Stimulated activated CD4-positive, alpha-beta T cell treated with anti-CD3 and anti-CD28 coated beads, Interleukin-1b, Interleukin-23, amount 100 ng/mL, for 48 hours (primary cell): ENCODE results near the gene ZNF587B.
A peak's percentile ranks its signal among the peaks of the same experiment; 100 is the strongest.
"Not testable (repeated sequence)": the region's sequence is repeated elsewhere in the genome, so short reads cannot be mapped to it uniquely, and the experiment has no call there.

ENCODE experiments used
- DNase-seq: peaks from one replicate; pipeline ENCODE4 v3.0.0-alpha.2; 2020

The ZNF587B gene

DNA sequence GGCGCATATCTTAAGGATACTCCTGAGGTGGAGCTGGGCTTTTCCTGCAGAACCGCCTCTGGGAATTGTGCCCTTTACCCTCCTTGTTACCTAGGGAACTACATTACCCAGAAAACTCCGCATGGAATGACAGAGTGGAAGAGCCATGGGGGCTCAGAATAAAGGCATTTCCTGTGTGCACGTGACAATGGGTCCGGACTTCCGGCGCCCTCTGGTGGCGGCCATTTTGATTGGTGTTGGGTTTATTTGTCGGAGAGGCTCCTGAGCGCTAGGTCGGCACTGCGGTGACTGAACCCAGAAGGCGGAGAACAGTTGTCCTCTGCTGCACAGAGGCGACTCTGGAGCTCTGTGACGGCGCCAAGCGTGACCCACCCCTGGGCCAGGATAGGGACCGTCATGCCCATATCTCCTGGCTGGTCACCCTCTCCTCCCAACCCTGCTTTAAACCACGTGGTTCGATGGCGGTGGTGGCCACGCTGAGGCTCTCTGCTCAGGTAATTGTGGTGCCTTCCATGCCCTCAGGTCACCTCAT, at the start of gene ZNF587B:
Gene ZNF587B (plus strand): TSS at position 229 of the 532 bp plus-strand sequence. CDS start 230 bp downstream, at position 459.
- DNase-seq, result peak; percentile 26

DNA sequence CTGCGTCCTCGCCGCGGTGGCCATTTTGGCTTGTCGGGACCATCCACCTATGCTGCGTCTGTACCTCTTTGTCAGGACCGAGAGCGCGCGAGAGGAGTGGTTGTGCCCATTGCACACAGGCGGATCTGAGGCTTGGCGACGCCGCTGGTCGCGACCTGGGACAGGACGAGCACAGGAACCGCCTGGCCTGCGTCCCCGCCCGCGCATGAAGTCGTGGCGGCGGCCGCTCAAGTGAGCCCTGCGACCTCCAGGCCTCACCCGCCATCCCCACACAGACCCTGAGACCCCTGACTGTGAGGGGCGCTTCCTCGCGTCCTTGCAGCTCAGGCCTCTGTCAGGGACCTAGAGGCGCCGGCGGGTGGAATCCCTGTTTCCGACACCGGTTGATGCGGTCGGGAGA, 43.8 kb upstream of the ZNF587B start:
- DNase-seq, result no peak

DNA sequence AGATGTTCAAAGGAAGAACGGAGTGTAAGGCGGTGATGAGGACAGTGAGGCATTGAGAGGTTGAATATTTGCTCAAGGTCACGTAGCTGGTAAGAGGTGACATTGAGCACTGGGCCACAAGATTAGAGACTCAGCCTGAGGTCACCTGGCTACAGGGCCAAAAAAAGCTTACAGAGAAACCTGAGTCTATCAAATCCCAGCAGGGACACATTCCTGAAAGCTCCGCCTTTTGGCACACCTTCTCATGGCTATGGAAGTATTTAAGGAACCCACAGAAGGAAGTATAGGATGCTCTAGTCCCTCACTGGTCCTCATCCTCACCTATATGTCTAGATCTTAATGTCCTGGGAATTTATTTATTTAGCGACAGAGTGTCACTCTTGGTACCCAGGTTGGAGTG, 43.2 kb upstream of the ZNF587B start:
- no peak for DNase-seq

DNA sequence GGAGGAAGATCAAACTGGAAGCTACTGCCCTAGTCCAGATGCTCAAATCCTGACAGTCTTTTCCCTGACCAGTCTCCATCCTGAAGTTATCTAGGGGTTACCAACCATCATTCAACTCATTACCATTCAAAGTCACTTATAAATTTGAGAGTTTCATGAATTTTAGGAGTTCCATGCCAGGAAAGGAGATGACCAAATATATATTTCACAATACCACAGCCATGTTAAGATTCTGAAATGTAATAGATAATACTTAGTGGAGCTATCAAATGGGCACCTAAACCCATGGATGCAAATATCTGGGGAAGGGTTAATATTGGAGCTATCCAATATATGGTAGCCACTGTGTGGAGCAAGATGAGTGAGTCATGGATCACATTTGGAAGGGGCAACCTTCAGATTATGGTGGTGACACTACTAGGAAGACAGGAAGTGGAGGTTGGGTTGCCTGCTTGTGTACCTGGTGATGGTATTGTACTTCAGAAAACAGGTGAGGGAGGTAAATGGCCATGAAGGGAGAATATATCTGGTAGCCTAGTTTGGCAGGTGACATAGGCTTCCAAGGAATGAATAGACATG, 41.9 kb upstream of the ZNF587B start:
- no peak for DNase-seq

DNA sequence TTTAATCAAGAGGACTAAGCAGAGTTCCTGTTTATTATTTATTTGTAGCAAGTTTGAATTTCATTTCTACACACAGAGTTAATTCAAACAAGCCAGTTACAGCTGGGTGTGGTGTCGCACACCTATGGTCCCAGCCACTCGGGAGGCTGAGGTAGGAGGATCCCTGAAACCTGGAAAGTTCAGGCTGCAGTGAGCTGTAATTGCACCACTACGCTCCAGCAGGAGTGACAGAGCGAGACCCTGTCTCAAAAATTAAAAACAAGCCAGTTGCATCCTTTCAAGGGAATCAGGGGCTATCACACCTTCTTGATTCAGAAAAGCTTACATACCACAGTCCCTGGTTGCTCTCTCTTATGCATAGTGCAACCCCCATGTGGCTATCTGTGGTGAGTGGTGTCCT, 40.8 kb upstream of the ZNF587B start:
- DNase-seq, result no peak

DNA sequence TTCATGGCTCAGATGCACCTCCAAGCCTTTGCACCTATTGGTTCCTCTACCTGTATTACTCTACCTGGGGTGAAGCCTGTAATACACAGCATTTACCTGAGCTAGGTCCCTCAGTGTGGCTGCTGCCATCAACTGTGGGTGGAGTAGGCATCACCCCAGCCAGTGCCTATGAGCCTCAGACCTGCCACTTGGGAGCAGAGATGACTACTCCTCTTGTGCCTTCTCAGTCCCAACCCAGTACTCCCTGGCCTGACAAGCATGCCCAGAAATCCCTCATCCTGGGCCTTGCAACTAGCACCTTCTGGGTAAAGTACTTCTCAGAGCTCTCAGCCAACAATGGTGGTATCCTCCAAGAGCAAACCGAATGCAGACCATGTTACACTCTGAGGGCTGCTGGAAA, 33.5 kb upstream of the ZNF587B start:
- not testable (repeated sequence) for DNase-seq

DNA sequence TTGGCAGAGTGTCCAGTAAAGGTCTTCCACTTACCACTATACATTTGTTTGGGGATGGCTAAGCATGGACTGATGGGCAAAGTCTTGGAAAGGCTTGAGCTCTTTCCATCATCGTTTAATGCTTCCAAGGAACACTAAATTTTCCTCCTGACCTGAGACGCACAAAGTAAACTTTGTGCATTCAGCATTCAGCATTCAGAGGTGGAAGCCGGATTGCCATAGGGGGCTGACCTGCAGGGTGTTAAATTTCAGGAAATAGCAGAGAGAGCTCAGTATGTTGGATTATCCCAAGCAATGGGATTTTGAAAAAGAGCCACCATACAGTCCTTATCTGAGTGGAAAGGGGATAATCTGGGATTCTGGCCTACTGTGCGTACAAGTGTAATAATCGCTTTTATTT, 29.4 kb upstream of the ZNF587B start:
- DNase-seq, result no peak

DNA sequence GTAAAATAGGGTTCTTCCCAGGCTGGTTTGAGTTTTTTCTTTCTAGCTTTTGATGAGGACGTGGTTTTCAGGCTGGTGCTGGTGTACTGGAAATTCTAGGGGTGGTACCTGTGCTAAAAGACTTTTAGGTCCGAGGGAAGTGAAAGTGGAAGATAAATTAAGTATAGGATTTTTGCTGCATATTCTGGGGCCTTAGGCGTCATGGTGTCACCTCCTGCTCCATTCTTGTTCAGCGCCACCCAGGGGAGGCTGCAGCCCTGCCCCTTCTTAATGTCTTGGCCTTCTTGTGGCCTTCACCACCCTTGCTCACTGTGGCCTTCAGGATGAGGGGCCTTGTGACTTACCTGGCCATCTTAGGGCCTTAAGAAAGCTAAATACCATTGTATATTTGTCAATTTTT, 27.8 kb upstream of the ZNF587B start:
- no peak for DNase-seq

DNA sequence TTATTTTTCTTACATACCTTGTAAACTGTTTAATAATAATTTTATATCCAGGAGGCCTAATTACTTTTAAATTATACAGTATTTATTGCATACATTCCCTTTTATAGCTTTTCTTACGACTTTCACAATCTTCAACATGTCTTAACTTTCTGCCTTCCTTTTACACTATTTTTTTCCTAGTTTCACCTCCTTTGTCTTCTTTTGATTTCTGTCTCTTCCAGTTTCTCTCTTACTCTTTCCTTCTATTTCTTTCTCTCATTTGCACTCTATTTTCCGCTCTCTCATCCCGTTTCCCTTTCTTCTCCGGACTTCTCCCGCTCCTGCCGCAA, 26.9 kb upstream of the ZNF587B start:
- DNase-seq, result no peak

DNA sequence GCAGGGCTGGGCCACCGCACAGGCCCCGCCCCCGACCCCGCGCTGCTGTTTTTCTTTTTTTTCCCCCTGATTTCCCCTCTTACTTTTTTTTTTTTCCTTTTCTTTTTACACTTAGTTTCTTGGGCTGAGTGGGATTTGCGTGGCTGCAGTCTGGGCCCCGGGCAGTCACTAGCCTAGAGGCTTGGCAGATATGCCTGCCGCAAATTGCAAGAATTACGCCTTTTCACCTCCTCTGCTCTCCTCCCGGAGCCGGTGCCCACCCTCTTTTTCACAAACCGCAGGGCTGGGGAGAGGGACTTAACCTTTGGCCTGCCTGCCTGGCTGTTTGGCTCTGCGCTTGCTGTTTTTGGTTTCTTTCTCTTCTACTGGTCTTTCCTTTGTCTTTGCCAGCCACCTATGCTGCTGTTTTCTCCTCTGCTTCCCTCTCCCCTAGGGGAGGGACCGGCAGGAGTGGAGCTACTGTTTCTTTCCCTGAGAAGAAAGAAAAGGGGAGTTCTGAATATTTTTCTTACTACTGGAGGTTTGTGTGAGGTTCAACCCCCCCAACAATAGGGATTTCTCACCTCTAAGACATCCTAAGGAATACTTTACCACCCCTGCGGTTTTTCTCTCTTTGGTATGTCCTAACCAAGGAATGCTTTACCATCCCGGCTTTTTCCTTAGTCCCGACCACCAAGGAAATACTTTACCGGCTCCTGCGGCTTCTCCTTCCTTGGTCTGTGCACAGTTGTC, 26.3 kb upstream of the ZNF587B start:
- no peak for DNase-seq

DNA sequence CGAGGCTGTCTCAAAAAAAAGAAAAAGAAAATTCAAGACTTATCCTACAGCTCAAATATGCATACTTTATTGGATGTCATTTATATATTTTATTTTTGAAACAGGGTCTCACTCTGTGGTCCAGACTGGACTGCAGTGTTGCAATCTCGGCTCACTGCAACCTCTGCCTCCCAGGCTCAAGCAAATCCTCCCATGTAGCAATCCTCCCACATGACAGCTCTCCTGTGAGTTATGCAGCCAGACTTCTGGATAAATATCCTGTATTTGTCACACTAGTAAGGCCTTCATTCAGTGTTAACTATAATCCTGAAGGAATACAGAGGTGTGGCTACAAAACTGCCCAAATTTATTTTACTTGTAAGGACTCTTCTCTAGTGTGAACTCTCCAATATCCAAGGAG, 22.6 kb upstream of the ZNF587B start:
- DNase-seq, result no peak

DNA sequence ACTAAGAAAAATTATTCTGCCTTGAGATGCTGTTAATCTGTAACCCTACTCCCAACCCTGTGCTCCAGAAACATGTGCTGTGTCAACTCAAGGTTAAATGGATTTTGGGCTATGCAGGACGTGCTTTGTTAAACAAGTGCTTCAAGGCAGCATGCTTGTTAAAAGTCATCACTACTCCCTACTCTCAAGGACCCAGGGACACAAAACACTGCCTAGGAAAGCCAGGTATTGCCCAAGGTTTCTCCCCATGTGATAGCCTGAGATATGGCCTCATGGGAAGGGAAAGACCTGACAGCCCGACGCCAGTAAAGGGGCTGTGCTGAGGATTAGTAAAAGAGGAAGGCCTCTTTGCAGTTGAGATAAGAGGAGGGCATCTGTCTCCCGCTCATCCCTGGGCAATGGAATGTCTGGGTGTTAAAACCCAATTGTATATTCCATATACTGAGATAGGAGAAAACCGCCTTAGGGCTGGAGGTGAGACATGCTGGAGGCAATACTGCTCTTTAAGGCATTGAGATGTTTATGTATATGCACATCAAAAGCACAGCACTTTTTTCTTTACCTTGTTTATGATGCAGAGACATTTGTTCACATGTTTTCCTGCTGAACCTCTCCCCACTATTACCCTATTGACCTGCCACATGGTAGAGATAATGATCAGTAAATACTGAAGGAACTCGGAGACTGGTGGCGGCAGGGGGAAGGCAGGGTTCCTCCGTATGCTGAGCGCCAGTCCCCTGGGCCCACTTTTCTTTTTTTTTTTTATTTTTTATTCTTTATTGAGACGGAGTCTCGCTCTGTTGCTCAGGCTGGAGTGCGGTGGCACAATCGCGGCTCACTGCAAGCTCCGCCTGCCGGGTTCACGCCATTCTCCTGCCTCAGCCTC, 19.4 kb upstream of the ZNF587B start:
- DNase-seq, result not testable (repeated sequence)

DNA sequence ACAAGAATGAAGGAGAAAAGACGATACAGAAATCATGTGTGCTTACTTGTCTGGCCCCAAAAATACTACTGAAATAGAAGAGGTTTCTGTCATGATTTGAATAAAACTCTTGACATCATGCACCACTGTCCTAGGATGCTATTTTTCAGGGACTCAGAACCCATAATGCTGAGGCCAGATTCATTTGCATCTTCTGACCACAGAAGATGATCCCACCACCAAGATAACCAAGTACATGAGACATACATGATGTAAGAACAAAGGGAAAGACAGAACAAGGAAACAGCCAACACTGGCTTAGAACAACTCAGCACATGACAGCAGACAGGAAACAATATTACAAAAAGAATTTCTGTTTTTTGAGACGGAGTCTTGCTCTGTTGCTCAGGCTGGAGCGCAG, 17.9 kb upstream of the ZNF587B start:
- no peak for DNase-seq

DNA sequence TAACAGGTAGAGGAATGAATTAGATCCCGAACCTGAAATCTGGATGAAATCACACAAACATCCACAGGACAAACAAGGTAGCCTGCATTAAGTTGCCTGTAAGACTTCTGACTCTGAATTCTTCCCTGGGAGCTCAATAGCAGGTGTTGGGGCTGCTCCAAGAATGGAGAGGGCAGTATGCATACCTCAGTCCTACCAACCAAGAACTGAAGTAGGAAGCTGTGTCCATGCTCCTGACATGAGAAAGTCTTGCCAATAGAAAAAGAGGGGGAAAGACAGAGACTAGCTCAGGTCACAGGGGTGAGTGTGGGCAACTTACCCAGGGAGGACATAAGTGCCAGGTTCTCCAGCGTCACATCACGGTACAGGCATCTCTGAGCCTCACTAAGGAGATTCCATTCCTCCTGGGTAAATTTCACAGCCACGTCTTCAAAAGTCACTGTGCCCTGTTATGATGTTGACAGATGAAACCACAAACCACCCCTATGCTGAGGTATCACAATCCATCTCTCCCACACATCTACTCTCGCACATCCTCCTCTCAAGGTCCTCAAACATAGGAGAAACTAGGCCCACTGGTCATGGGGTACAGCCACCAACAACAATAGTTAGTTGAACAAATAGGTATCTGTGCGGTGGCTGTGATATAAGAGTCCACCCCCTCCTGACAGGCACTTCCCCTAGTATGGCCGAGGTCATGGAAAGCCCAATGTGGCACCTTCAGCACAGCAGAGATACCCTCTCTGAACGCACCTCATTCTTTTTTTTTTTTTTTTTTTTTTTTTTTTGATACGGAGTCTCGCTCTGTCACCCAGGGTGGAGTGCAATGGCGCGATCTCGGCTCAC, 16.9 kb upstream of the ZNF587B start:
- not testable (repeated sequence) for DNase-seq

DNA sequence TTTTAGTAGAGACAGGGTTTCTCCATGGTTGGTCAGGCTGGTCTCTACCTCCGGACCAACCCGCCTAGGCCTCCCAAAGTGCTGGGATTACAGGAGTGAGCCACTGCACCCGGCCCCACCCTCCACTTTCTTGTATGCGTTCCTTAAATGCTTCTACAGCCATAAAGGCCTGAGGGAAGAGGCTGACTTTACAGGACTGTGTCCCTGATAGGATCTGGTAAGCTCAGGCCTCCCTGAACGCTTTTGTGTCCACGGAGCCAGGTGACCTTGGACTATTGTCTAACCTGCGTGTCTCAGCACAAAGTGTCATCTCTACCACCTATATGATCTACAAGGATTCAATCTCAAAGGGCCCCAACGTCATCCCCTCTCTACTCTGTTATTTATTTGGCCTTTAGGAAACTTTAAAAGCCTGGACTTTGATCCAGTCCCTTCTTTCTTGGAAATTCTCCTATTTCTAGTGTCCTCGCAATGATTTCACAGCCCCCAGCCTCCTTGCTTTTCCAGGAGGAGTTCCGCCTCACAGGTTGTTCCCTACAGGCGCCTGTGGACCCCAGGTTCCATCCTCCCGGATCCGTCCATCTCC, 16.1 kb upstream of the ZNF587B start:
- DNase-seq, result no peak

DNA sequence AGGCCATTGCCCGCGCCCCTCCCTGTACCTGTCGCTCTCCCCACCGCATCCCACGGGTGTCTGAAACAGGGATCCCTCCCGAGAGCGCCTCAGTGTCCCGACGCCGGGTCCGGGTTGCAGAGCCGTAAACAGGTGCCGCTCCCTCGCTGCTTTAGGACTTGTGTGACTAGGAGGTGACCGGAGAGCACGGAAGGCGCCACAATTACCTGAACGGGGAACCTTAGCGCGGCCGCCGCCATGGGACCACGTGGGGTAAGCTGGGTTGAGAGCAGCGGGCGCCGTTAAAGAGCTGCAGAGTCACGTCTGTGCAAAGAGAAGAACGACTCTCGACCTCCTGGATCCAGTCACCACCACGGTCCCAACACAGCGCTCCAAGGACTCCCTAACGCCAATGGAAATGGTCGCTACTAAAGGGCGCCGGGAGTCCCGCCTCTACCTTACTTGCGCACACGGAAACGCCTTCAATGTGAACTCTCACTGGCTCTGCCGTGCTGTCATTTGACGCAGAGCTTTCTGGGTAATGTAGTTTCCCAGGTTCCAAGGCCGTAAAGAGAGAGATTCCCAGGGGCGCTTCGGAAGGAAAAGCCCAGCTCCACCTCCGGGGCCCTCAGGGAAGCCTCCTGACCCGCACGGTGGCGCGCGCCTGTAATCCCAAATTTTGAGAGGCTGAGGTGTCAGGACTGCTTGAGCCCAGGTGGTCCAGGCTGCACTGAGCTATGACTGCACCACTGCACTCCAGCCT, 15.4 kb upstream of the ZNF587B start, which contains the start of gene ZNF552:
Gene ZNF552 (minus strand): TSS at position 409 of the 742 bp plus-strand sequence. CDS start 170 bp downstream, at position 239.
- DNase-seq, result peak; percentile 78

DNA sequence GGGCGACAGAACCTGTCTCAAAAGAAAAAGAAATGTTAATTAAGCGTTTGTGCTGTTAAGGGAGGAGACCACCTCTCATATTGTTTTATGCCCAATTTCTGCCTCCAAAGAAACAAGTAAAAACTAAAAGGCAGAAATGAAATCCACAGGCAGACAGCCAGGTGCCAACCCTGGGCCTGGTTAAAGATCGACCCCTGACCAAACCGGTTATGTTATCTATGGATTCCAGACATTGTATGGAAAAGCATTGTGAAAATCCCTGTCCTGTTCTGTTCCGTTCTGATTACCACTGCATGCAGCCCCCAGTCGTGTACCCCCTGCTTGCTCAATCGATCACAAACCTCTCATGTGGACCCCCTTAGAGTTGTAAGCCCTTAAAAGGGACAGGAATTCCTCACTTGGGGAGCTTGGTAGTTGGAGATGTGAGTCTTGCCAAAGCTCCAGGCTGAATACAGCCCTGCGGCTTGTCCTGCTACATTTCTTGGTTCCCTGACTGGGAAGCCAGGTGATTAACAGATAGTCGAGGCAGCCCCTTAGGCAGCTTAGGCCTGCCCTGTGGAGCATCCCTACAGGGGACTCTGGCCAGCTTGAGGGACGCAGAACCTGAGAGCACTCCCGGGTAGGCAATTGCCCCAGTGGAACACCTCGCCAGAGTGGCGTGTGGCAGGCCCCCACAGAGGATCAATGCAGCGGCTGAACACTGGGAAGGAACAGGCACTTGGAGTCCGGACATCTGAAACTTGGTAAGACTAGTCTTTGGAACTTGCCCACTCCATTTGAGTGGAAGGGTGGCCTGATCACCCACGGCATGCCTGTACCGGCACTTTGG, 14.6 kb upstream of the ZNF587B start:
- DNase-seq, result no peak

DNA sequence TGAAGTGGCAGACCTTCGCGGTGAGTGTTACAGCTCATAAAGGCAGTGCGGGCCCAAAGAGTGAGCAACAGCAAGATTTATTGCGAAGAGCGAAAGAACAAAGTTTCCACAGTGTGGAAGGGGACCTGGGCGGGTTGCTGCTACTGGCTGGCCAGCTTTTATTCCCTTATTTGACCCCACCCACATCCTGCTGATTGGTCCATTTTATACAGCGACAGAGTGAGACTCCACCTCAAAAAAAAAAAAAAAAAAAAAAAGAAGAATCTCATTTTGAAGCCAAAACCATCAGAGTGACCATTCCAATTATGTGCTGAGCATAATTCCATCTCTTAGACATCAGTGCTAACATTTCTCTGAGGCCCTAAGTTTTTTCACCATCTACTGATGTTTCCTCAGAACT, 13.4 kb upstream of the ZNF587B start:
- DNase-seq, result no peak

DNA sequence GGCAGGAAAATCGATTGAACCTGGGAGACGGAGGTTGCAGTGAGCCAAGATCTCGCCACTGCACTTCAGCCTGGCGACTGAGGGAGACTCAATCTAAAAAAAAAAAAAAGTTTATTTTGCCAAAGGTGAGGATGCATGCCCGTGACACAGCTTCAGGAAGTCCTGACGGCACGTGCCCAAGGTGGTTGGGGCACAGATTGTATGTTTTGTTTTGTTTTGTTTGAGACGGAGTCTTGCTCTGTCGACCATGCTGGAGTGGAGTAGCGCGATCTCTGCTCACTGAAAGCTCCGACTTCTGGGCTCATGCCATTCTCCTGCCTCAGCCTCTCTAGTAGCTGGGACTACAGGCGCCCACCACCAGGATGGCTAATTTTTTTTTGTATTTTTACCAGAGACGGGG, 12.1 kb upstream of the ZNF587B start:
- no peak for DNase-seq

DNA sequence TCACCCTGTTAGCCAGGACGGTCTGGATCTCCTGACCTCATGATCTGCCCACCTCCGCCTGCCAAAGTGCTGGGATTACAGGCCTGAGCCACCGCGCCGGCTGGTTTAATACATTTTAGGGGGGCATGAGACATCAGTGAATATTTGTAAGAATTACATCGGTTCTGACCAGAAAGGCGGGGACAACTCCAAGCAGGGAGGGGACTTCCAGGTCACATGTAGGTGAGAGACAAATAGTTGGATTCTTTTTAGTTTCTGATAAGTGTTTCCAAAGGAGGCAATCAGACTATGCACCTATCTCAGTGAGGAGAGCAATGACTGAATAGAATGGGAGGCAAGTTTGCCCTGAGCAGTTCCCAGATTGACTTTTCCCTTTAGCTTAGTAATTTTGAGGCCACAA, 11.7 kb upstream of the ZNF587B start:
- DNase-seq, result no peak
